Nephron progenitor cell (in vitro differentiated cells): ENCODE data around the gene GRN.

Experiments used
- DNase-seq: peaks from one replicate; pipeline ENCODE4 v3.0.0; 2021
- H3K27ac Mint-ChIP-seq: 2 replicates; pipeline ENCODE4 v1.8.0; 2021; ENCODE audit warnings: mild to moderate bottlenecking, moderate library complexity, mixed read lengths
- H3K27me3 Mint-ChIP-seq: 2 replicates; pipeline ENCODE4 v1.8.0; 2021; ENCODE audit warnings: mild to moderate bottlenecking, low read depth, mixed read lengths; ENCODE audit not compliant: poor library complexity
- H3K36me3 Mint-ChIP-seq: 2 replicates; pipeline ENCODE4 v1.8.0; 2021; ENCODE audit warnings: low read depth, mixed read lengths
- H3K4me1 Mint-ChIP-seq: 2 replicates; pipeline ENCODE4 v1.8.0; 2021; ENCODE audit warnings: mixed read lengths
- H3K4me3 Mint-ChIP-seq: 2 replicates; pipeline ENCODE4 v1.8.0; 2021; ENCODE audit warnings: mild to moderate bottlenecking, moderate library complexity, mixed read lengths
- H3K9me3 Mint-ChIP-seq: 2 replicates; pipeline ENCODE4 v1.8.0; 2021; ENCODE audit warnings: mild to moderate bottlenecking, moderate library complexity, mixed read lengths
- TF ChIP-seq, protein P1 (sequence below): fragments of 200-600 bp; sonication (generic); IDR thresholded peaks from 2 replicates; pipeline ENCODE4 v1.5.0; 2021; ENCODE audit warnings: antibody characterized with exemption

GRN gene

DNA sequence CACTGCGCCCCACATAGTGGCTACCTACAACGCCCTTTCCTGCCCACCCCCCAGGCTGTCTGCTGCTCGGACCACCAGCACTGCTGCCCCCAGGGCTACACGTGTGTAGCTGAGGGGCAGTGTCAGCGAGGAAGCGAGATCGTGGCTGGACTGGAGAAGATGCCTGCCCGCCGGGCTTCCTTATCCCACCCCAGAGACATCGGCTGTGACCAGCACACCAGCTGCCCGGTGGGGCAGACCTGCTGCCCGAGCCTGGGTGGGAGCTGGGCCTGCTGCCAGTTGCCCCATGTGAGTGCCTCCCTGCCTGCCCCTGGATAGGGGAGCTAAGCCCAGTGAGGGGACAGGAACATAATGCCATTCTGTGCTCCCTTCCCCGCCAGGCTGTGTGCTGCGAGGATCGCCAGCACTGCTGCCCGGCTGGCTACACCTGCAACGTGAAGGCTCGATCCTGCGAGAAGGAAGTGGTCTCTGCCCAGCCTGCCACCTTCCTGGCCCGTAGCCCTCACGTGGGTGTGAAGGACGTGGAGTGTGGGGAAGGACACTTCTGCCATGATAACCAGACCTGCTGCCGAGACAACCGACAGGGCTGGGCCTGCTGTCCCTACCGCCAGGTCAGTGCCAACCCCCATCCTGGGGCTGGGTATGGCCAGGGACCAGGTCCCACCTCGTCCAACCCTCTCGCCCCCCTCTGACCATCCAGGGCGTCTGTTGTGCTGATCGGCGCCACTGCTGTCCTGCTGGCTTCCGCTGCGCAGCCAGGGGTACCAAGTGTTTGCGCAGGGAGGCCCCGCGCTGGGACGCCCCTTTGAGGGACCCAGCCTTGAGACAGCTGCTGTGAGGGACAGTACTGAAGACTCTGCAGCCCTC is 7.1 kb downstream of the GRN start:
- no peak overlapping the region for H3K4me3 Mint-ChIP-seq

DNA sequence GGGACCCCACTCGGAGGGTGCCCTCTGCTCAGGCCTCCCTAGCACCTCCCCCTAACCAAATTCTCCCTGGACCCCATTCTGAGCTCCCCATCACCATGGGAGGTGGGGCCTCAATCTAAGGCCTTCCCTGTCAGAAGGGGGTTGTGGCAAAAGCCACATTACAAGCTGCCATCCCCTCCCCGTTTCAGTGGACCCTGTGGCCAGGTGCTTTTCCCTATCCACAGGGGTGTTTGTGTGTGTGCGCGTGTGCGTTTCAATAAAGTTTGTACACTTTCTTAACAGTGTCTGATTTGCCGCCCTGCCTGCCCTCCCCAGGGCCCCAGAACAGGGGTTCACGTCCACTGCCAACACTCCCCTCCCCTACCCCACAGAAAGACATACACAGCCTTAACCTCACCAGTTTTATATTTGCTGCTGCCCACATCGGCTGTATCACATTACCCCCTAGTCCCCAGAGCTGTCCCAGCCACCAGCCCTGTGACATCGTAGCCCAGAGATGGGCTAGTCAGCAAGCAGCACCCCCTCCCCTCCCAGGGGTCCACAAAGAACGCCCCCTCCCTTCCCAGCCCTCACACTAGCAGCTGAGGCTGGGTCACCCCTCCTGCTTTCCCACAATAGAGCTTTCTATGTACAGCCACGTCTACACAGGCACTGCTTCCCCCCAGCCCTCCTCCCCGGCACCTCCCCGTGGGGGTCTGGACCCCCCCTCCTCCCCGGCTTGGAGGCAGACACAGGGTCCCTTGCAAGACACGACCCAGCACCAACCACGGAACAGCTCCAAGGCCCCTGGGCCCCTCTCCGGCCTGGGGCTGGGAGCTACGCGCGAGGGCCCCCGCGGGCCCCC is 7.9 kb downstream of the GRN start:
- Mint-ChIP-seq H3K27ac (no peak overlapping the region), H3K4me3 (peak overlapping the region; percentile 67), H3K27me3 (peaks cover 7% of the 10 kb centered on the region), H3K36me3 (peaks cover 10% of the 10 kb centered on the region), H3K9me3 (no peaks in the 10 kb centered on the region), H3K4me1 (peaks cover 13% of the 10 kb centered on the region)
- TF ChIP-seq, protein P1, sequence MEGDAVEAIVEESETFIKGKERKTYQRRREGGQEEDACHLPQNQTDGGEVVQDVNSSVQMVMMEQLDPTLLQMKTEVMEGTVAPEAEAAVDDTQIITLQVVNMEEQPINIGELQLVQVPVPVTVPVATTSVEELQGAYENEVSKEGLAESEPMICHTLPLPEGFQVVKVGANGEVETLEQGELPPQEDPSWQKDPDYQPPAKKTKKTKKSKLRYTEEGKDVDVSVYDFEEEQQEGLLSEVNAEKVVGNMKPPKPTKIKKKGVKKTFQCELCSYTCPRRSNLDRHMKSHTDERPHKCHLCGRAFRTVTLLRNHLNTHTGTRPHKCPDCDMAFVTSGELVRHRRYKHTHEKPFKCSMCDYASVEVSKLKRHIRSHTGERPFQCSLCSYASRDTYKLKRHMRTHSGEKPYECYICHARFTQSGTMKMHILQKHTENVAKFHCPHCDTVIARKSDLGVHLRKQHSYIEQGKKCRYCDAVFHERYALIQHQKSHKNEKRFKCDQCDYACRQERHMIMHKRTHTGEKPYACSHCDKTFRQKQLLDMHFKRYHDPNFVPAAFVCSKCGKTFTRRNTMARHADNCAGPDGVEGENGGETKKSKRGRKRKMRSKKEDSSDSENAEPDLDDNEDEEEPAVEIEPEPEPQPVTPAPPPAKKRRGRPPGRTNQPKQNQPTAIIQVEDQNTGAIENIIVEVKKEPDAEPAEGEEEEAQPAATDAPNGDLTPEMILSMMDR, result no peak
- DNase-seq, result no peak

More for the DNA sequence above, 7.1 kb downstream of the GRN start:
- peaks cover 13% of the 10 kb centered on the region for H3K4me1 Mint-ChIP-seq
- H3K27me3 Mint-ChIP-seq, result peaks cover 7% of the 10 kb centered on the region
- no peak overlapping the region for H3K27ac Mint-ChIP-seq
- TF ChIP-seq, protein P1, result no peak
- peaks cover 10% of the 10 kb centered on the region for H3K36me3 Mint-ChIP-seq
- no peaks in the 10 kb centered on the region for H3K9me3 Mint-ChIP-seq
- no peak for DNase-seq

DNA sequence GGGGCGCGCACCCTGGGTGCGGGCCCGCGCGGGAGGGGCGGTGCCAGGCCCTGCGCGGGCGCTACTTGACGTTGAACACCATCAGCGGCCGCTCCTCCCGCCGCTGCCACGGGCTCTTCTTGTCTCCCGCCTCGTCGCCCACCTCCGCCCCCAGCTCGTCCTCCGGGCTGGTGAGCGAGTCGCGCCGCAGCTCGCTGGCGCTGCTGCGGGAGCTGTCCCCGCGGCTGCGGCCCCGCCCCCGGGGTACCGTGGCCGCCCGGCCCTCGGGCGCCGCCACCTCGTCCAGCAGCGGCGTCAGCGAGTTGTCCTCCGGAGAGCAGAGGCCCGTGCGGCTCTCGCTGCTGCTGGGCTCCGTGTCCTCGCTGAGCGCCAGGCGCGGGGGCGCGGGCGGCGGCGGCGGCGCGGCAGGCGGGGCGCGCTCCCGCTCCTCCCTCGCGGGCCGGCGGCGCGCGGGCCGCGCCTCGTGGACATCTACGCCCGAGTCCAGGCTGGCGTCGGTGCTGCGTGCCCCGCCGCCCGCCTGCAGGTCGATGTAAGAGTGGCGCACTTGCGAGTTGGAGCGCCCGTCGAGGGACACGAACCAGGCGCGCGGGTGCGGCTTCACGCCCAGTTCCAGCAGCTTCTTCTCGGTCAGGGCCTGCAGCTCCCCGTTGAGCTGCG is 8.7 kb downstream of the GRN start:
- TF ChIP-seq, protein P1, result no peak
- H3K9me3 Mint-ChIP-seq, result no peaks in the 10 kb centered on the region
- H3K27me3 Mint-ChIP-seq, result peaks cover 7% of the 10 kb centered on the region
- H3K4me3 Mint-ChIP-seq, result no peak overlapping the region
- DNase-seq, result peak; percentile 64
- peaks cover 12% of the 10 kb centered on the region for H3K36me3 Mint-ChIP-seq
- peaks cover 15% of the 10 kb centered on the region for H3K4me1 Mint-ChIP-seq
- no peak overlapping the region for H3K27ac Mint-ChIP-seq

DNA sequence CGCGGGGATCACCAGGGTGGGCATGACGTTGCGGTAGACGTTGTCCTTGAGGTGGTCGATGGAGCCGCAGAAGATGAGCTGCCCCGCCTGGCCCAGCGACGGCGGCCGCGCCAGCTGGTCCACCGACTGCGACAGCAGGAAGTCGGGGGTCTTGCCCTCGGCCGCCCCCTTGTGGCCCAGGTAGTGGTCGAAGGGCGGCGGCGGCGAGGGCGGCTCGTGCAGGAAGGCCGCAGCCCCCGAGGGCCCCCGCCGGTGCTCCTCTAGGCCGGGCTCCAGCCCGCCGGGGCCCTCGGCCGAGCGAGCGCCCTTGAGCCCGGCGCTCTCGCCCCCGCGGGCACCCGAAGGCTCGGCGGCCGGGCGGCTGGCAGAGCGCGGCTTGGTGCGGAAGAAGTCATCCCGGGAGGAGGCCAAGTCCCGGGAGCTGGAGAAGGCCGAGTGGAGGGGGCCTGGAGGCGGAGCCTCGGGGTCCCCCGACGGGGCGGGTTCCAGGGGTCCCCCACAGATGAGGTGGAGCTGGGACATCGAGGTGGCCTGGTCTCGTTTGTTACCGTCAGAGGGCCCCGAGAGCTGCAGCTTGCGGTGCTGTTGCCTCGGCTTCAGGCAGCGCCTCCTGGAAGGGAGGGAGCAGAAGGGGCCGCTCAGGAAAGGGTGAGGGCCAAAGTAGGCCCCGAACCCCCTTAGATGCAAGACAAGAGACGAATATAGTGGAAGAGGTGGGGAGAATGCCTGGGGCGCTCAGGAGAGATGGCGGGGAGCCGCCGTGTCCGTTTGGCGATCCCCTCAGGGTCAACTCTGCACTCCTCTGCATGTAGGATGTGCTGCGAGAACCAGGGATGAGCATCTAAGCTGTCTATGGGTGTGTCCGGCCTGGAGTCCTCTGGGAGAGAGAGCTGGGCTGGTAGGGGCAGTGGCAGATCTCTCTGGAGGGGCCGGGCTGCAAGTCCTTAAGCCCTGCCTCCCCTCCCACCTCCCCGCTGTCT is 9.8 kb downstream of the GRN start:
- TF ChIP-seq, protein P1, result peak; percentile 49
- Mint-ChIP-seq H3K4me3 (peak overlapping the region; percentile 57), H3K27me3 (peaks cover 4% of the 10 kb centered on the region), H3K36me3 (peaks cover 16% of the 10 kb centered on the region), H3K4me1 (peaks cover 24% of the 10 kb centered on the region), H3K9me3 (no peaks in the 10 kb centered on the region), H3K27ac (no peak overlapping the region)
- peak; percentile 93 for DNase-seq

DNA sequence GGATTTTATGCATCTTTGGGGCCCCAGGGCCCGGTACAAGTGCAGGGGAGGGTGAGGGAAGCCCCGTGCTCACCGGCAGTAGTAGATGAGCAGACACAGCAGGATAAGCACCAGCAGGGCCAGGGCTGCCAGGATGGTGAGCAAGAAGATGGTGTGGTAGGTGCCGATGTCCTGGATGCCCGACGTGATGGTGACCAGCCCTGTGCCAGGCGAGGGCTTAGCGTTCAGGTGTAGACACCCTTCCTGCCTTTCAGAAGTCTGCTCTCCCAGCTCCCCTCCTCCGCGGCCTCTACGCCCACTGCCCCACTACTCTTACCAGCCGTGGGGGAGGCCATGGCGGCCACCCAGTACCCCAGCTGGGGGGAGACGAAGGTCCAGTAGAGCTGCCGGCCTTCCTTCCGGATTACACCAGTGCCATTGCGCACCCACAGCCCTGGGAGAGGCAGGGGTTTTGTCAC is 10.6 kb downstream of the GRN start:
- TF ChIP-seq, protein P1, result no peak
- H3K27me3 Mint-ChIP-seq, result peaks cover 4% of the 10 kb centered on the region
- no peaks in the 10 kb centered on the region for H3K9me3 Mint-ChIP-seq
- DNase-seq, result no peak
- H3K4me3 Mint-ChIP-seq, result no peak overlapping the region
- H3K36me3 Mint-ChIP-seq, result peaks cover 16% of the 10 kb centered on the region
- peaks cover 32% of the 10 kb centered on the region for H3K4me1 Mint-ChIP-seq
- H3K27ac Mint-ChIP-seq, result no peak overlapping the region
